ENCODE data around the gene CDIPT.

Gene CDIPT

DNA sequence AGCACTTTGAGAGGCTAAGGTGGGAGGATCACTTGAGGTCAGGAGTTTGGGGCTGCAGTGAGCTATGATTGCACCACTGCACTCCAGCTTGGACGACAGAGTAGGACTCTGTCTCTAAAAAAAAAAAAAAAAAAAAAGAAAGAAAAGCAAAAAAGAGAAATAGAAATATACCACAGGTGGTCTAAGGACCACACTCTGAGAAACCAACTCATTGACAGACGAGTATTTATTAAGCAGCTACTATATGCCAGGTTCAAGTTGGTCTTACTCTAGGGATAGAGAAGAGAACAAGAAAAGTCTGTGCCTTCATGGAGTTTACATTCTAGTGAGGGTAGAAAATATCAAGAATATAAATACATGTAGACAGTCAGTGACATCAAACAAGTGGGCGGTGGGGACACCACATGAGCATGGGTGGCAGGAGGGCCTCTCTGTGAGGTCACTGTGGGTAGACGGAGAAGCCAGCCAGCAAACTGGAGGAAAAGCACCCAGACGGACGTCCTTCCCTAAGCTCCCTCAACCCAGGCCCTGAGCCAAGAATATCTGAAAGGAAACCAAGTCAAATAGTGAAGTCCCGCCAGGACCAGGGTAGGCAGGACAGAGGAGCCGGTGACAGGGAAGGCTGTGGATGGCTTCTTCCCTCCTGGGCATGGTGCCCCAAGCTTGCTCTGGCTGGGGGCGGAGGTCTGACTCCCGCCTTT, 4.7 kb downstream of the CDIPT start:
- no peak for TF ChIP-seq ZNF274 (IDR thresholded peaks at IDR 0.05; ENCODE audit: low read depth, low read length)
- H3K4me3 ChIP-seq (ENCODE audit: low read length): no peak overlapping the region

- H3K4me3 ChIP-seq (ENCODE audit: low read length): no peak overlapping the region
- no peak for TF ChIP-seq ZNF274 (IDR thresholded peaks at IDR 0.05; ENCODE audit: low read depth, low read length)
These were observed 5.8 kb downstream of the CDIPT start for GRCh38 chr16:29857133-29857760.

- TF ChIP-seq ZNF274 (IDR thresholded peaks at IDR 0.05; ENCODE audit: low read depth, low read length): no peak
- no peak overlapping the region for H3K4me3 ChIP-seq (ENCODE audit: low read length)
These were observed 8.4 kb downstream of the CDIPT start for GRCh38 chr16:29854520-29855100.

GRCh38 chr16:29852654-29853053, 10.4 kb downstream of the CDIPT start:
- no peak overlapping the region for H3K4me3 ChIP-seq (ENCODE audit: low read length)
- TF ChIP-seq ZNF274 (IDR thresholded peaks at IDR 0.05; ENCODE audit: low read depth, low read length): no peak

GRCh38 chr16:29850998-29851397, 12.0 kb downstream of the CDIPT start:
- H3K4me3 ChIP-seq (ENCODE audit: low read length): no peak overlapping the region
- TF ChIP-seq ZNF274 (IDR thresholded peaks at IDR 0.05; ENCODE audit: low read depth, low read length): no peak

DNA sequence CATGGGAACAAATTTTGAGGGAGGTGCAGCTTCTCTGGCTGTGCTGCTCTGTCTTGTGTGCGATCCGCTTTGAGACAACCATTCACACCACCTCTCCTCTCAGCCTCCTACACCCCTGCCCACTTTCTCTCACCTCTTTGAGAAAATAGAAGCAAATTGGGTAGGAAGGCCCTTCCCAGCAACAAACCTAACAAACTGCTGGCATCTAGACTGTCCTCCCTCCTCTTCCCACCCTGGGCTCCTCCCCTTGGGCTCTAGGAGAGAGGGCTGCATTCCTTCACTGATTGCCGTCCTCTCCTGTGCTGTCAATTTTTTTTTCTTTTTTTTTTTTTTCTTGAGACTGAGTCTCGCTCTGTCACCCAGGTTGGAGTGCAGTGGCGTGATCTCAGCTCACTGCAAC, 13.5 kb downstream of the CDIPT start:
- no peak for TF ChIP-seq ZNF274 (IDR thresholded peaks at IDR 0.05; ENCODE audit: low read depth, low read length)
- H3K4me3 ChIP-seq (ENCODE audit: low read length): no peak overlapping the region

GRCh38 chr16:29848420-29849297, 14.4 kb downstream of the CDIPT start:
- H3K4me3 ChIP-seq (ENCODE audit: low read length): no peak overlapping the region
- no peak for TF ChIP-seq ZNF274 (IDR thresholded peaks at IDR 0.05; ENCODE audit: low read depth, low read length)

GRCh38 chr16:29845656-29846055, 17.4 kb downstream of the CDIPT start:
- TF ChIP-seq ZNF274 (IDR thresholded peaks at IDR 0.05; ENCODE audit: low read depth, low read length): no peak

GRCh38 chr16:29844575-29845331, 18.3 kb downstream of the CDIPT start:
- no peak for TF ChIP-seq ZNF274 (IDR thresholded peaks at IDR 0.05; ENCODE audit: low read depth, low read length)
- H3K4me3 ChIP-seq (ENCODE audit: low read length): no peak overlapping the region

More at GRCh38 chr16:29845656-29846055, 17.4 kb downstream of the CDIPT start:
- no peak overlapping the region for H3K4me3 ChIP-seq (ENCODE audit: low read length)

DNA sequence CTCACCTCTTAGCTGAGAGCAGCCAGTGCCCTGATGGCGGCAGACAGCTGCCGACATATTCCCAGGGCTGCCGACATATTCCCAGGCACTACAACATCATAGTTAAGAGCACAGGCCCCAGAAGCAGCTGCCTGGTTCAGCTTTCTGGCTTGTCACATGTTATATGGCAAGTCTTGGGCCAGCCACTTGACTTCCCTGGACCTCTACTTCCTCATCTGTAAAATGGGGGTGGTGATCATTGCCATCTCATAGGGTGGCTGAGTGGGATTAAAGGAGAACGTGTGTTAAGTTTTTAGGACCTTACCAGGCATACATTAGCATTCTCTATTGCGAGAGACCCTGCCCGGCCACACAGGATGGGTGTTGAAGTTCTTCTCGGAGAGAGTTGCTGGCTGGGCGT, 19.1 kb downstream of the CDIPT start:
- no peak overlapping the region for H3K4me3 ChIP-seq (ENCODE audit: low read length)
- TF ChIP-seq ZNF274 (IDR thresholded peaks at IDR 0.05; ENCODE audit: low read depth, low read length): no peak

GRCh38 chr16:29842732-29843346, 20.2 kb downstream of the CDIPT start:
- no peak overlapping the region for H3K4me3 ChIP-seq (ENCODE audit: low read length)
- TF ChIP-seq ZNF274 (IDR thresholded peaks at IDR 0.05; ENCODE audit: low read depth, low read length): no peak

DNA sequence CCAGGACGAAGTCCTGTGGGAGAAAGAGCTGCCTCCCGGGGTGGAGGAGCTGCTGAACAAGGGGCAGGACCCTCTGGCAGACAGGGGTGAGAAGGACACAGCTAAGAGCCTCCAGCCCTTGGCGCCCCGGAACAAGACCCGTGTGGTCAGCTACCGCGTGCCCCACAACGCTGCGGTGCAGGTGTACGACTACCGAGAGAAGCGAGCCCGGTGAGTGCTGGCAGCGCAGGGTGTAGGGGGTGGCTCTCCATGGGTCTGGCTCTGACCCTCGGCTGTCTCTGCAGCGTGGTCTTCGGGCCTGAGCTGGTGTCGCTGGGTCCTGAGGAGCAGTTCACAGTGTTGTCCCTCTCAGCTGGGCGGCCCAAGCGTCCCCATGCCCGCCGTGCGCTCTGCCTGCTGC, 21.4 kb downstream of the CDIPT start:
- no peak overlapping the region for H3K4me3 ChIP-seq (ENCODE audit: low read length)
- TF ChIP-seq ZNF274 (IDR thresholded peaks at IDR 0.05; ENCODE audit: low read depth, low read length): no peak

DNA sequence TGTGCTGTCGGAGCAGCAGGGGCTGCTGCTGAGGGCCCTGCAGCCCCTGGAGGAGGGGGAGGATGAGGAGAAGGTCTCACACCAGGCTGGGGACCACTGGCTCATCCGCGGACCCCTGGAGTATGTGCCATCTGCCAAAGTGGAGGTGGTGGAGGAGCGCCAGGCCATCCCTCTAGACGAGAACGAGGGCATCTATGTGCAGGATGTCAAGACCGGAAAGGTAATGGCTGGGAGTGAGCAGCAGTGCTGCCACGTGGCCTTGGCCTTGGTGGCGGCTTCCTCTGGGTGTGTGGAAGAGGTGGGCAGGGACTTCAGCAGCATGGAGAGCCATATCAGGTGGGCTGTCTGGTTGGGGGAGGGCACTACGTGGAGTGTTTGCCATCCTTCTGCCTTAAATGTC, 22.8 kb downstream of the CDIPT start:
- no peak overlapping the region for H3K4me3 ChIP-seq (ENCODE audit: low read length)
- TF ChIP-seq ZNF274 (IDR thresholded peaks at IDR 0.05; ENCODE audit: low read depth, low read length): no peak

Measured in GM08714 (cell line).